IPS-NIHi11 (cell line): ENCODE results near the gene N4BP2.
A peak's percentile ranks its signal among the peaks of the same experiment; 100 is the strongest.
"Not testable (repeated sequence)": the region's sequence is repeated elsewhere in the genome, so short reads cannot be mapped to it uniquely, and the experiment has no call there.

Source experiments
- DNase-seq: peaks from one replicate; pipeline ENCODE4 v3.0.0; 2012; ENCODE audit warnings: mixed read lengths, low spot score

Gene N4BP2

DNA sequence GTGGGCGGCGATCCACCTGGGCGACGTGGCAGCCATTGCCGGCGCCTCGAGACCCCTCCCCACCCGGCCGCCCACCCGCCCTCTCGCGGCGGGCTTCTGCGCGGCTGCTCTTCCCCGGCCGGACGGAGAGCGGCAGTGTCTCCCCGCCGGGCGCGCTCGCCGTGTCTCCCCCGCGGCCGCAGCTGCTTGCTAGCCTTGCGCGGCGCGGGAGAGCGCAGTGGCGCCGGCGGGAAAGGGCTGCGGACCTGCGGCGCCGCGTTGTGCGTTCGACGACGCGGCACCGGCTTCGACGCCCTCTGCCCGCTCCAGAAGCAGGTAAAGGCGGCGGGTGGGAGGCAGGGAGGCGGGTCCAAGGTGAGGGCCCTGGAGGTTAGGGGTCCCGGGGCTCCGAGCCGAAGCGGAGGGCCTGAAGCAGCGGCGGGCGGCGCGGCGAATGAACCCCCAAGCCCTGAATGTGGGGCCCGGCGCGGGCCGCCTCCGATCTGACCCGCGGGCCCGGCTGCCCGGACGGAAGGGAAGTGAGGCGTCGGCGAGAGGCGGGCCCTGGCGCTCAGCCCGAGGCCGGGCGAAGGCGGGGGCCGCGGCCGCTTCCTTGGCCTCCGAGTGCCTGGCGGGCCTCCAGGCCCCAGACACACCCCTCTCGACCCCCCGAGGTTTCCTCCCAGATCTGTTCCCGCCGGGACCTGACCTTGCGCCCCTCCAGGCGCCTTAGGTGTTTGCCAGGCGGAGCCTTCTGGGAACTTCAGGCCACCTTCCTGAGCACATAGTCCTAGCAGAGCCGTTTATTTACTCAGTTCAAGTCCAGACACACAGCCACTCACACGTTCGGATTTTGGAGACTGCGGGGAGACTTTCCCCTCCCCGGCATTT lies at the start of gene N4BP2:
Gene N4BP2, plus strand, starts transcription at position 135 of the 870 bp plus-strand sequence. CDS start 40,491 bp downstream, outside the sequence.
- peak; percentile 85 for DNase-seq

DNA sequence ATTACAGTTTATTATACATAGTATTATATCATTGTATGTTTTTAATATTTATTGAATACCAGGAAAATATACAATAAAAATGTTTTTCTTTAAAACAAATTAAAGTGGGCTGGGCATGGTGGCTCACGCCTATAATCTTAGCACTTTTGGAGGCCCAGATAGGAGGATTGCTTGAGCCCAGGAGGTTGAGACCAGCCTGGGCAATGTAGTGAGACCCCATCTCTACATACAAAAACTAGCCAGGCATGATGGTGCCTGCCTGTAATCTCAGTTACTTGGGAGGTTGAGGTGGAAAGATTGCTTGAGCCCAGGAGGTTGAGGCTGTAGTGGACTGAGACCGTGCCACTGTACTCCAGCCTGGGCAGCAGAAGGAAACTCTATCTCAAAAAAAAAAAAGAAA lies 40.6 kb upstream of the N4BP2 start:
- DNase-seq = no peak

DNA sequence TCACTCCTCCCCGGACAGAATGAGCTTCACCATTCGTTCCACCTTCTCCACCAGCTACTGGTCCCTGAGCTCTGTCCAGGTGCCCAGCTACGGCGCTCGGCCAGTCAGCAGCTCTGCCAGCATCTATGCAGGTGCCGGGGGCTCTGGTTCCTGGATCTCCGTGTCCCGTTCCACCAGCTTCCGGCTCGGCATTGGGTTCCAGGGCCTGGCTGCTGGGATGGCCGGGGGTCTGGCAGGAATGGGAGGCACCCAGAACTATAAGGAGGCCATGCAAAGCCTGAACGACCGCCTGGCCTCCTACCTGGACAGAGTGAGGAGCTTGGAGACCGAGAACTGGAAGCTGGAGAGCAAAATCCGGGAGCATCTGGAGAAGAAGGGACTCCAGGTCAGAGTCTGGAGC lies 36.4 kb upstream of the N4BP2 start:
- DNase-seq = no peak

GRCh38 chr4:40021116-40021515 lies 35.5 kb upstream of the N4BP2 start:
- not testable (repeated sequence) for DNase-seq

DNA sequence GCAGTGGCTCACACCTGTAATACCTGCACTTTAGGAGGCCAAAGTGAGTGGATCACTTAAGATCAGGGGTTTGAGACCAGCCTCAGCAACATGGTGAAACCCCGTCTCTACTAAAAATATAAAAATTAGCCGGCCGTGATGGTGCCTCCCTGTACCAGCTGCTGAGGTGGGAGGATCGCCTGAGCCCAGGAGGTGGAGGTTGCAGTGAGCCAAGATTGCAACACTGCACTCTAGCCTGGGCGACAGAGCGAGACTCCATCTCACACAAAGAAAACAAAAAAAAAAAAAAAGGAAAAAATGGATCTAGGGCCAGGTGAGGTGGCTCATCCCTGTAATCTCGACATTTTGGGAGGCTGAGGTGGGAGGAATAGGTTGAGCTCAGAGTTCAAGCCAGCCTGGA lies 32.6 kb upstream of the N4BP2 start:
- DNase-seq = not testable (repeated sequence)

DNA sequence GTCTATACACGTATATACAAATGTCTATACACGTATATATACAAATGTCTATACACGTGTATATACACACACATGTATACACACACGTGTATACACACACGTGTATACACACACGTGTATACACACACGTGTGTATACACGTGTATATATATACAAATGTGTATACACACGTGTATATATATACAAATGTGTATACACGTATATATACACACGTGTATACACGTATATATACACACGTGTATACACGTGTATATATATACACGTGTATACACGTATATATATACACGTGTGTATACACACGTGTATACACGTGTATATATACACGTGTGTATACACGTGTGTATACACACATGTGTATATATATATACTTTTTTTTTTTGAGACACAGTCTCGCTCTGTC lies 23.9 kb upstream of the N4BP2 start:
- DNase-seq = no peak

GRCh38 chr4:40033613-40034012 lies 23.0 kb upstream of the N4BP2 start:
- no peak for DNase-seq

- no peak for DNase-seq
These were observed 17.7 kb upstream of the N4BP2 start for GRCh38 chr4:40038977-40039376.

- DNase-seq = no peak
These were observed 15.7 kb upstream of the N4BP2 start for GRCh38 chr4:40040908-40041307.

DNA sequence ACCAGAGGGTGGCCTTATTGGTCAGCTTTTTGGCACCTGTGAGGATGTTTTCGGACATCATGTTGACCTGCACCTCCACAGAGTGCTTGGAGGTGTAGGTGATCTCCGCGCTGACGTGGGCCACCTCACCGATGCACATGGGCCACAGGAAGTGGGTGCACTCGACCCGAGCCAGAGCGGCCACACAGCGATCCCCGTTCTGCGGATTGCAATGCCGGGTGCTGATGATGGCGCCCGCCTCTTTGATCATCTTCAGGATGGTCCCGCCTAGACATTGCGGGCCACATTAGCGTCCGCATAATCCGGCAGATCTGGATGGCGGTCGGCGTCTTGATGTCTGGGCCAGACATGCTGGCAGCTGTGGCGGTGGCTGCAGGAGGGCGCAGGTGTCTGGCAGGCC lies 12.9 kb upstream of the N4BP2 start:
- no peak for DNase-seq

DNA sequence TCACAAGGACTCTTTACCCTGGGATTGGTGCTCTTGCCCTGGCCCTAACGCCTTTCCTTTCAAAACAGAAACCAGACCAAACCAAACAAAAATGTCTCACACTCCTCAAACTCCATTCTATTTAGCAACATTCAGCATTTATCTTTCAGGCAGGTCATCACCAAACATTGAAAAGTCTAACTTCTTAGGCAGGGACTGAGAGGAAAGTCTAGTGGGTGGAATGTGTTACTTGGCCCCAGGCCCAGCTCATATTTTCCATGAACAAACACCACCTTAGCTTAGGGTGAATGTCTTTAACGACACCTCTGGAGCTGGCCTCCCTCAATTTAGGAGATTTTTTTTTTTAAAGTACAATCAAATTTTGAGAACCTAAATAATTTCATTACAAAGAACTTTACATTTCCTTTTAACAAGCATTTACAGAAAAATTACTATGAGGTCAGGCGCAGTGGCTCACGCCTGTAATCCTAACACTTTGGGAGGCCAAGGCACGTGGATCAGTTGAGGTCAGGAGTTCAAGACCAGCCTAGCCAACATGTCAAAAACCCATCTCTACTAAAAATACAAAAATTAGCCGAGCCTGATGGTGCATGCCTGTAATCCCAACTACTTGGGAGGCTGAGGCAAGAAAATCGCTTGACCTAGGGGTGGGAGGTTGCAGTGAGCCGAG lies 10.2 kb upstream of the N4BP2 start:
- no peak for DNase-seq

GRCh38 chr4:40053161-40053560 lies 3.5 kb upstream of the N4BP2 start:
- DNase-seq = no peak

GRCh38 chr4:40055511-40055862 lies 1.2 kb upstream of the N4BP2 start:
- no peak for DNase-seq

DNA sequence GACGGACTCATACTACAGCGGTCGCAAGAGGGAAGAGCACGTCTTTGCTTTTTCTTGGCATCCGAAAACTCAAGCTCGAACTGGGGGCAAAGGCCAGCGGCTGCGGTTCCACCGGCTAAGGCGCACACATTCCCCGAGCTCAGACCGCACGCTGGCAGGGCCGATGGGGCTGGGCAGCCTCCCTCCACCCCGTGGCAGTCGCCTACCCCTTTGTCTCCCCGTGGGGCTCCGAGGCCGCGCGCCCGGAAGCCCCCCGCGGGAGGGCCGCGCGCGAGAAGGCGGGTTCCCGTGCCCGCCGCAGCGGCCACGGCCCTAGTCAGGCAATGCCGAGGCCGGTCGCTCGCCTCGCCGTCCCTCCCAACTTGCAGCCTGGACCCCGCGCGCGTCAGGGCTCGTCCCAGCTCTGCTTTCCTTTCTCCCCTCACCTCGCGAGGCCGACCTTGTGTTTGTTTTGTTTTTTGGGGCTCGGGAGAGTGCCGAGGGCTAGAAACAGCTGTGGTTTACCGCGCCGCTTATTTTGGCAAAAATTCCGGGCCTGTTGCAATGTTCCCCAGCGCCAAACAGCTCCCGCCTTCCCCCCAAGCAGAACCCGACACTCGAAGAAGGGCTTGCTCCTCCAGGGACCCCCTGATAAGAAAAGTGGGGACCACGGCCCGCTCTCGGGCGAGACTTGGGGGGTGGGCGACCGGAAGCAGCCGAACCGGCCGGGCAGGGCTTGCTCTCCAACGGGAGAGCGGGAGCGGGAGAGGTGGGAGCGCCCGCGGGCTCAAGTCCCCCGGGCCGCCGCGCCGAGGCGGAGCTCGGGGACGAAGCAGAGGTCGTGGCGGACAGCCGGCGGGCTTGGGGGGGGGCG lies 561 bp upstream of the N4BP2 start:
- DNase-seq = peak; percentile 65

- peak; percentile 92 for DNase-seq
These were observed 989 bp downstream of the N4BP2 start for GRCh38 chr4:40057586-40058091.

DNA sequence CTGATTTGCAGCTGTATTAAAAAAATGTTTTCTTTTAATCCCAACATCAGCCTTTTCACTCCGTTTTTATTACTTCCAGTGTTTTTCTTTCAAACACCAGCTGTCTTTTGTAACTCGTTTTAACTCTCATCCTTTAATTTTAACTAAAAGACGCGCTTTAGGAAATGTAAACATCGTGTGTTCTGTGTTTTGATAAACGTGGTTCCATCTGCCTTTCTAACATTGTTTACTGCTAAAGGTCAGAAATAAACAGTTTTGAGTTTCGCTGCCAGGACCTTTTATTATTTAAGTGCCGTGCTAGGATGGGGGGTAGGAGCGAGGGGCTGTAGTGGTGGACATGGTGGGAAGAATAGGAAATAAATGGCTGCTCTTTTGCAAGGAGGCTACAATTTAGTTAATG lies 1.5 kb downstream of the N4BP2 start:
- no peak for DNase-seq

GRCh38 chr4:40058854-40059253 lies 2.2 kb downstream of the N4BP2 start:
- DNase-seq = no peak

- DNase-seq = no peak
These were observed 2.7 kb downstream of the N4BP2 start for GRCh38 chr4:40059362-40059761.

- DNase-seq = no peak
These were observed 8.4 kb downstream of the N4BP2 start for GRCh38 chr4:40065010-40065409.

GRCh38 chr4:40066651-40067050 lies 10.0 kb downstream of the N4BP2 start:
- DNase-seq = no peak

DNA sequence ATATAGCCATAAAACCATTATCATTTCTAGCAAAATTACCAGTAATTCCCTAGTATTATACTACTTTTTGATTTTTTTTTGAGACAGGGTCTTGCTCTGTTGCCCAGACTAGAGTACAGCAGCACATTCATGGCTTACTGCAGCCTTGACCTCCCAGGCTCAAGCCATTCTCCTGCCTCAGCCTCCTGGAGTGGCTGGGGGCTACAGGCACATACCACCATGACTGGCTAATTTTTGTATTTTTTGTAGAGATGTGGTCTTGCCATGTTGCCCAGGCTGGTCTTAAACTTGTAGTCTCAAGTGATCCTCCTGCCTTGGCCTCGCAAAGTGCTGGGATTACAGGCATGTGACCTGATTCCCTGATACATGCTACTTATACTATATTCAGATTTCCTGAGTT lies 13.7 kb downstream of the N4BP2 start:
- DNase-seq = no peak

DNA sequence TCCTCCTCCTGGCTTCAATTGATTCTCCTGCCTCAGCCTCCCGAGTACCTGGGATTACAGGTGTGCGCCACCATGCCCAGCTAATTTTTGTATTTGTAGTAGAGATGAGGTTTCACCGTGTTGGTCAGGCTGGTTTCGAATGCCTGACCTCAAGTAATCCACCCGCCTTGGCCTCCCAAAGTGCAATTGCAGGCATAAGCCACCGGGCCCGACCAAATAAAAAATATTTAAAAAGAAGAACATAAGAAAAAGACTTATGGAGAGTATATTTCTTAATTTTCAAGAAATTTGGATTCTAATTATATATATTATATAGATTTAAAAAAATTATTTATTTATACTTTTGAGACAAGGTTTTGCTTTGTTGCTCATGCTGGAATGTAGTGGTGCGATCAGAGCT lies 29.8 kb downstream of the N4BP2 start:
- DNase-seq = no peak
